ENCODE results near the gene PCGF1. TPM values are rescaled to one million over a fixed set of nuclear protein-coding genes. Genes with fewer than 3 reads are reported as not detected.

Gene PCGF1
- total and polyA plus RNA-seq, 7 experiments from 2014 or later, result 9.0 to 37.0 (median 26.5) TPM

GRCh38 chr2:74524955-74525716, 17.6 kb upstream of the PCGF1 start:
- ATAC-seq, result no peak
- H3K27me3 Mint-ChIP-seq, result peaks cover 11 to 13% (median 12%) of the 10 kb centered on the region in 5 donors
- Histone ChIP-seq H3K36me3 (ENCODE audit: control insufficient read depth in 2 of 3, insufficient read depth in 3 of 3, low read length in 3 of 3) (peaks cover 0 to 33% (median 6%) of the 10 kb centered on the region in 3 experiments), H3K27ac (ENCODE audit: low read depth, low read length) (no peak overlapping the region), H3K4me1 (ENCODE audit: control insufficient read depth in 2 of 2, insufficient read depth in 2 of 2, low read length in 2 of 2) (peaks cover 0 to 10% of the 10 kb centered on the region in 2 donors), H3K4me3 (ENCODE audit: low read length) (no peak overlapping the region), H3K27me3 (ENCODE audit: control insufficient read depth in 2 of 2, insufficient read depth in 2 of 2, low read length in 2 of 2) (no peaks in the 10 kb centered on the region), H3K9me3 (ENCODE audit: control insufficient read depth in 2 of 3, low read length in 3 of 3) (no peaks in the 10 kb centered on the region)
- no peaks in the 10 kb centered on the region for H3K9me3 Mint-ChIP-seq
- H3K36me3 Mint-ChIP-seq, result peaks cover 8 to 31% (median 21%) of the 10 kb centered on the region in 5 donors
- H3K4me1 Mint-ChIP-seq, result peaks cover 16 to 29% (median 26%) of the 10 kb centered on the region in 7 donors
- H3K27ac Mint-ChIP-seq, result no peak overlapping the region
- ChIA-PET POLR2A (interaction anchor here (1.3 to 2.0 kb wide), 2 partner anchors 10 to 14 kb away, joined by 4 to 8 read pairs; partner anchors contain the start of gene TLX2), CTCF (interaction anchor here (2.3 kb wide), 1 partner anchor 42 kb away, joined by 6 read pairs; the partner anchor contains the start of genes CCDC142 and TTC31)
- no peak overlapping the region for H3K4me3 Mint-ChIP-seq
- DNase-seq, result no peak
- intact Hi-C loops (cut with micrococcal nuclease), result loop anchor here in 1 of 2 donors (5.0 kb wide), 2 partner anchors 328 to 598 kb away; partner anchors contain the start of genes DGUOK and MTHFD2

- Histone ChIP-seq H3K9me3 (ENCODE audit: control insufficient read depth in 2 of 3, low read length in 3 of 3) (no peaks in the 10 kb centered on the region), H3K27ac (ENCODE audit: low read depth, low read length) (no peak overlapping the region), H3K4me3 (ENCODE audit: low read length) (no peak overlapping the region), H3K27me3 (ENCODE audit: control insufficient read depth in 2 of 2, insufficient read depth in 2 of 2, low read length in 2 of 2) (peaks cover 0 to 5% of the 10 kb centered on the region in 2 donors), H3K4me1 (ENCODE audit: control insufficient read depth in 2 of 2, insufficient read depth in 2 of 2, low read length in 2 of 2) (peaks cover 0 to 10% of the 10 kb centered on the region in 2 donors), H3K36me3 (ENCODE audit: control insufficient read depth in 2 of 3, insufficient read depth in 3 of 3, low read length in 3 of 3) (peaks cover 0 to 23% (median 6%) of the 10 kb centered on the region in 3 experiments)
- no peak for ATAC-seq
- intact Hi-C loops (cut with micrococcal nuclease), result no loop called here
- Mint-ChIP-seq H3K27me3 (peaks cover 22 to 24% (median 23%) of the 10 kb centered on the region in 5 donors), H3K36me3 (peaks cover 8 to 29% (median 24%) of the 10 kb centered on the region in 5 donors), H3K9me3 (peaks cover 0 to 2% (median 0%) of the 10 kb centered on the region in 11 donors), H3K27ac (no peak overlapping the region), H3K4me1 (peaks cover 13 to 28% (median 24%) of the 10 kb centered on the region in 7 donors), H3K4me3 (no peak overlapping the region)
- DNase-seq, result no peak
- POLR2A ChIA-PET, result no interaction called here
- CTCF ChIA-PET, result no interaction called here
These were observed 16.5 kb upstream of the PCGF1 start for GRCh38 chr2:74524005-74524404.

GRCh38 chr2:74522516-74522915, 15.0 kb upstream of the PCGF1 start:
- Histone ChIP-seq H3K36me3 (ENCODE audit: control insufficient read depth in 2 of 3, insufficient read depth in 3 of 3, low read length in 3 of 3) (peaks cover 0 to 14% (median 6%) of the 10 kb centered on the region in 3 experiments), H3K27ac (ENCODE audit: low read depth, low read length) (no peak overlapping the region), H3K4me1 (ENCODE audit: control insufficient read depth in 2 of 2, insufficient read depth in 2 of 2, low read length in 2 of 2) (no peaks in the 10 kb centered on the region), H3K4me3 (ENCODE audit: low read length) (no peak overlapping the region), H3K27me3 (ENCODE audit: control insufficient read depth in 2 of 2, insufficient read depth in 2 of 2, low read length in 2 of 2) (peaks cover 5 to 9% of the 10 kb centered on the region in 2 donors), H3K9me3 (ENCODE audit: control insufficient read depth in 2 of 3, low read length in 3 of 3) (no peaks in the 10 kb centered on the region)
- peaks cover 0 to 17% (median 12%) of the 10 kb centered on the region in 7 donors for H3K4me1 Mint-ChIP-seq
- ChIA-PET POLR2A (interaction anchor here (0.7 to 2.3 kb wide), 3 partner anchors 9 to 15 kb away, joined by 3 to 7 read pairs (median 4); partner anchors contain the start of gene PCGF1), CTCF (interaction anchor here (0.7 kb wide), 1 partner anchor 143 kb away, joined by 3 read pairs; no protein-coding TSS in a partner anchor)
- H3K27me3 Mint-ChIP-seq, result peaks cover 36 to 39% (median 38%) of the 10 kb centered on the region in 5 donors
- H3K36me3 Mint-ChIP-seq, result peaks cover 8 to 23% (median 20%) of the 10 kb centered on the region in 5 donors
- no peak overlapping the region for H3K27ac Mint-ChIP-seq
- ATAC-seq, result no peak
- DNase-seq, result no peak
- intact Hi-C loops (cut with micrococcal nuclease), result no loop called here
- H3K9me3 Mint-ChIP-seq, result peaks cover 0 to 2% (median 0%) of the 10 kb centered on the region in 11 donors
- no peak overlapping the region for H3K4me3 Mint-ChIP-seq

GRCh38 chr2:74516650-74517049, 9.2 kb upstream of the PCGF1 start:
- H3K27me3 Mint-ChIP-seq, result peaks cover 65 to 81% (median 76%) of the 10 kb centered on the region in 5 donors
- H3K27ac ChIP-seq (ENCODE audit: low read depth, low read length), result no peak overlapping the region
- peaks cover 12 to 42% of the 10 kb centered on the region in 2 donors for H3K27me3 ChIP-seq (ENCODE audit: control insufficient read depth in 2 of 2, insufficient read depth in 2 of 2, low read length in 2 of 2)
- peak overlapping the region; percentile 28 for H3K4me3 ChIP-seq (ENCODE audit: low read length)
- peaks cover 0 to 6% (median 0%) of the 10 kb centered on the region in 11 donors for H3K9me3 Mint-ChIP-seq
- CTCF ChIA-PET, result interaction anchor here (0.6 kb wide), 1 partner anchor 77 kb away, joined by 3 read pairs; no protein-coding TSS in a partner anchor
- H3K4me1 Mint-ChIP-seq, result peaks cover 9 to 25% (median 19%) of the 10 kb centered on the region in 7 donors
- no peaks in the 10 kb centered on the region for H3K9me3 ChIP-seq (ENCODE audit: control insufficient read depth in 2 of 3, low read length in 3 of 3)
- peaks cover 0 to 13% (median 4%) of the 10 kb centered on the region in 5 donors for H3K36me3 Mint-ChIP-seq
- no peaks in the 10 kb centered on the region for H3K36me3 ChIP-seq (ENCODE audit: control insufficient read depth in 2 of 3, insufficient read depth in 3 of 3, low read length in 3 of 3)
- DNase-seq (no peak), ATAC-seq (no peak)
- peak overlapping the region; percentile 66 to 87 (median 80) for H3K4me3 Mint-ChIP-seq
- H3K27ac Mint-ChIP-seq, result peak overlapping the region in 2 of 9 donors; percentile 36 to 72
- peaks cover 10 to 32% of the 10 kb centered on the region in 2 donors for H3K4me1 ChIP-seq (ENCODE audit: control insufficient read depth in 2 of 2, insufficient read depth in 2 of 2, low read length in 2 of 2)
- intact Hi-C loops (cut with micrococcal nuclease), result loop anchor here (1.0 kb wide), 2 partner anchors 9 to 13 kb away; partner anchors contain the start of genes AUP1 (in 2 of the 2), HTRA2 (in 2 of the 2) and PCGF1 (in 1 of the 2)
- POLR2A ChIA-PET, result interaction anchor here (0.7 to 1.1 kb wide), 3 partner anchors 15 to 452 kb away, joined by 3 read pairs; no protein-coding TSS in a partner anchor

GRCh38 chr2:74515981-74516633, 8.6 kb upstream of the PCGF1 start:
- ChIA-PET POLR2A (interaction anchor here (1.0 to 1.1 kb wide), 2 partner anchors 15 to 23 kb away, joined by 3 read pairs; no protein-coding TSS in a partner anchor), CTCF (interaction anchor here (0.6 kb wide), 1 partner anchor 77 kb away, joined by 3 read pairs; no protein-coding TSS in a partner anchor)
- peaks cover 69 to 83% (median 79%) of the 10 kb centered on the region in 5 donors for H3K27me3 Mint-ChIP-seq
- Histone ChIP-seq H3K27me3 (ENCODE audit: control insufficient read depth in 2 of 2, insufficient read depth in 2 of 2, low read length in 2 of 2) (peaks cover 12 to 42% of the 10 kb centered on the region in 2 donors), H3K4me3 (ENCODE audit: low read length) (peak overlapping the region; percentile 28), H3K4me1 (ENCODE audit: control insufficient read depth in 2 of 2, insufficient read depth in 2 of 2, low read length in 2 of 2) (peaks cover 10 to 32% of the 10 kb centered on the region in 2 donors), H3K27ac (ENCODE audit: low read depth, low read length) (no peak overlapping the region), H3K36me3 (ENCODE audit: control insufficient read depth in 2 of 3, insufficient read depth in 3 of 3, low read length in 3 of 3) (no peaks in the 10 kb centered on the region), H3K9me3 (ENCODE audit: control insufficient read depth in 2 of 3, low read length in 3 of 3) (no peaks in the 10 kb centered on the region)
- H3K4me3 Mint-ChIP-seq, result peak overlapping the region; percentile 66 to 87 (median 80)
- peaks cover 0 to 13% (median 4%) of the 10 kb centered on the region in 5 donors for H3K36me3 Mint-ChIP-seq
- peak overlapping the region in 1 of 9 donors; percentile 72 for H3K27ac Mint-ChIP-seq
- peak; percentile 85 for ATAC-seq
- peak; percentile 55 to 80 (median 71) for DNase-seq
- peaks cover 9 to 25% (median 20%) of the 10 kb centered on the region in 7 donors for H3K4me1 Mint-ChIP-seq
- H3K9me3 Mint-ChIP-seq, result peaks cover 0 to 6% (median 0%) of the 10 kb centered on the region in 11 donors
- intact Hi-C loops (cut with micrococcal nuclease), result loop anchor here (1.0 to 2.0 kb wide), 3 partner anchors 9 to 17 kb away; partner anchors contain the start of genes AUP1 (in 2 of the 2), HTRA2 (in 2 of the 2), LBX2 (in 1 of the 2) and PCGF1 (in 1 of the 2)

All from naive thymus-derived CD4-positive, alpha-beta T cell (primary cell).